GM19240 (cell line): Measurements from ENCODE around the gene C1QTNF12.

ENCODE experiments used
- DNase-seq: peaks from one replicate; pipeline ENCODE4 v3.0.0; 2011; ENCODE audit warnings: low spot score; ENCODE audit not compliant: insufficient read length

C1QTNF12 gene

GRCh38 chr1:1213345-1214265, 32.9 kb downstream of the C1QTNF12 start, which contains the start of gene TNFRSF4:
Gene TNFRSF4 (minus strand): TSS chr1:1214153. CDS start chr1:1214127, 26 bp downstream.
- no peak for DNase-seq

DNA sequence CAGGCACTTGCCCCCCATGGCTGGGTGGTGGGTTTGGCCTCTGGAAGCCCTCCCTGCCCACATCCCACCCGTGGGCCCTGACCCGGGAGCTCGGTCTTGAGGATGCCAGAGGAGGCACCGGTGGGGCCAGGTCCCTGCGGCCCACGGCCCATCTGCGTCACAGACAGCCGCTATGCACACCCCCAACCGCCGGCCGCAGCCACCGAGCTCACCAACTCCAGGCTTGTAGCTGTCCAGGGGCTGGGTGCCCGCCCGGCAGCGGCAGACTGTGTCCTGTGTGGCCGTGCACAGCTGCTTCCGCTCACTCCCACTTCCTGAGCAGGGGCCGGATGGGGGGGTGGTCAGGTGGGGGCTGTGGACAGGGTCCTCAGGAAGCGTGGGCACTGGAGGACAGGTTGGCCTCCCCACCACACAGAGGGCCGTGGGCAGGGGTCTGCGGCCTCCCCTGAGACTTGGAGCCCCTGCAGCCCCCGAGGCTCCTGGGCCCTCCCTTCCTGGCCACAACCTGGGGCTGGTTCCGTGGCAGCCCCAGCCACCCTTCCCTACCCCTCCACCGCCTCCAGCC, 33.7 kb downstream of the C1QTNF12 start:
- DNase-seq: no peak

DNA sequence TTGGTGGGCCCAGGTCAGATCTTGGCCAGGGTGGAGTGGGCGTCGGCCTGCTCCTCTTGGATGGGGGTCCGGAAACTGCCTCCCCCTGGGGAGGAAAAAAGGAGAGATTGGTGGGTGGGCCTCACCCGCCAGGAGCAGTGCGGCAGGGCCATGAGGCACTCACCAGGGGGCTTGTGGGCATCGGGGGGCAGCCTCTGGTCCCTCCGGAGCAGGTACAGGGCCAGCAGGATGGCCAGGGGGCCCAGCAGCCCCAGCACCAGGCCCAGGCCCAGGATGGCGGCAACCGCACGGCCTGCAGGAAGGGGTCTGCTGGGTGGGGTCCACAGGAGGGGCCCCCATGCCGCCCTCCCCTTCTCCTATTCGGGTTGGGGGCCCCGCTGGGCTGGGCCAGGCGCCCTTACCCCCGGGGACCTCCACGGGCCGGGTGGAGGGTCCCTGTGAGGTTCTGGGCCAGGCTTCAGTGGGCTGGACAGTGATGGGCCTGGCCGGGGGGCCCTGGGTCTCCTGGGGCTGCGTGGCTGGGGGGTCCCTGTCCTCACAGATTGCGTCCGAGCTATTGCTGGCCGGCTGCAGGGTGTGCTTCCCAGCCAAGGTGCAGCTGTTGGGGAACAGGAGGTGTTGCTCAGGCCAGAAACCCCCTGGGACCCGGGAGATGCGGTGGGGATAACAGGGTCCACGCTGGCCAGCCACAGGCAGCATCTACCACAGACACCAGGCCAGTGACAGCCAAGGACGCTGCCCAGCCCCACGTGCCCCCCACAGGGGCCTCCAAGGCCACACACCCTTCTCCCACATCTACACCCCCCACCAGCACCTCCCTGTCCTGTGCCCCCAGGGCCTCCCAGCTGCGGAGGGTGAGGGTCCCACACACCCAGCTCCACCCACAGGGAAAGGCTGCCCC, 34.7 kb downstream of the C1QTNF12 start:
- DNase-seq: no peak

GRCh38 chr1:1210726-1211540, 35.6 kb downstream of the C1QTNF12 start:
- DNase-seq: no peak

- DNase-seq: no peak
Observed at GRCh38 chr1:1208713-1209433, 37.6 kb downstream of the C1QTNF12 start.

DNA sequence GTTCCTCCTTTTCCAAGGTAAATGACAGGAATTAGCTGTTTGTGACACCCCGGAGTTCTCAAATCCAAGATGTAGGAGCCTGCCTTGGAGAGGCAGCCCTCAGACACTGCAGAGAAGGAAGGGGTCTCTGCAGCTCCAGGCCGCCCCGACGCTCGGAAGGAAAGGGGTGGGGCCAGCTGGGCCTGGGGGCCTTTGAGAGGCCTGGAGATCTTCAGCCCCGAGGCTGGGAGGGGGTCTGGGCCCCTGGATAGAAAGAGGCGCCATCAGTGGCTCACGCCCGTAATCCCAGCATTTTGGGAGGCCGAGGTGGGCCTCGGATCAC, 39.0 kb downstream of the C1QTNF12 start:
- no peak for DNase-seq

DNA sequence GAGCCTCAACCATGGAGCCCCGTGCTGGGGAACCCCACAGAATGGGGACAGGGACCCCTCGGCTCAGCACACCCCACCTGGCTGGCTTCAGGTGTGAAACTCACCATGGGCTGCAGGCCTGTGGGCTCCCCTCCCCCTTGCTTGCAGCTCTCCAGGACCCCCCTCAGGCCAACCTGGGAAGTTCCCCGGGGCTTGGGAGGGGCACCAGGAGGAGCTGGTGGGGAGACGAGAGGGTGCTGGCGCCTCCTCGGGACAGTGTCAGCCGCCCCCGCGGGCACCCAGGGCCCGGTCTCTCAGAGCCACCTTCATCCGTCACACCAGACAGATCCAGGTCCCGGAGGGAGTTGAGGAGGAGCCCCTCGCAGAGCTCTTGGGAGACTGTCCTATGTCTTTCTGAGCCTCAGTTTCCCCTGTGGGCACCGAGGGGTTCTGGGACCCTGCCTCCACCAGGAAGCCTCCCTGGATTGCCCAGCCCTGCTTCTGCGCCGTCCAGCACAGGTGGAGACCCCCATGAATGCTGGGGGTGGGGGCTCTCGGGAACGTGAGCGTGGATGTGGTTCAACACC, 39.5 kb downstream of the C1QTNF12 start:
- no peak for DNase-seq

- no peak for DNase-seq
Observed at GRCh38 chr1:1206376-1206965, 40.1 kb downstream of the C1QTNF12 start, which contains the start of gene TNFRSF18. Gene TNFRSF18 (minus strand): TSS chr1:1206592. CDS start chr1:1206571, 21 bp downstream.

- no peak for DNase-seq
Observed at GRCh38 chr1:1205769-1206375, 40.6 kb downstream of the C1QTNF12 start.

DNA sequence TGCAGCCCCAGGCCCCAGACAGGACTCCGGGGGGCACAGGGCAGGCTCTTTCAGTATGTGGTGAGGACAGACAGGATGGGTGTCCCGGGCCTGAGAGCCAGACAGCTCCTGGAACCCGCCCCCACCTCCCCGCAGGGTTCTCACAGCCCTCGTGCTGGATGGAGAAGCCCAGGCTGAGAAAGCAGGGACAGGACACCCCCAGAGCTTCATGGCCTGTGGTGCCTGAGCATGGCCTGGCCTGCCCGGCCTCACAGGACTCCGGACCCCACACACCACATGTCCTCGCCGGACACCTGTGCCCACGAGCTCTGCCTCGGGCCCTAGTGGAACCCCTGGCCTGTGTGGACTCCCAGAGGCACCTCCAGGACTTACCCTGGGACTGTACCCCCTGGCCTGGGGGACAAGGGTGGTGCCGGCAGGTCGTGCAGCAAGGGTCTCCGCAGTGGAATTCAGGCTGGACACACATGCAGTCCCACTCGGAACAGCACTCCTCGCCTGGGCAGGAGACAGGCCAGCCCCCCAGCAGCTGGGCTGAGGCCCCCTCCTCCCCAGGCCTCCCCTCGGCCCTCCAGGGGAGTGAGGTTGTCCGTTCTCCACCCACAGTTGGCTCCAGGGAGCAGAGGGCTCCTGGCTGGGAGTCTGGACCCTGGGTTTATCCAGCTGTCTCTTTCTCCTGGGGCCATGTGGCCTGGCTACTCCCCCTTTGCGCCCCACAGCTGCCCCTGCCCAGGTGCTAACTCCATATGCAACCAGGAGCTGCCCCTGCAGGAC, 41.3 kb downstream of the C1QTNF12 start:
- no peak for DNase-seq

GRCh38 chr1:1204425-1204920, 42.0 kb downstream of the C1QTNF12 start:
- no peak for DNase-seq

DNA sequence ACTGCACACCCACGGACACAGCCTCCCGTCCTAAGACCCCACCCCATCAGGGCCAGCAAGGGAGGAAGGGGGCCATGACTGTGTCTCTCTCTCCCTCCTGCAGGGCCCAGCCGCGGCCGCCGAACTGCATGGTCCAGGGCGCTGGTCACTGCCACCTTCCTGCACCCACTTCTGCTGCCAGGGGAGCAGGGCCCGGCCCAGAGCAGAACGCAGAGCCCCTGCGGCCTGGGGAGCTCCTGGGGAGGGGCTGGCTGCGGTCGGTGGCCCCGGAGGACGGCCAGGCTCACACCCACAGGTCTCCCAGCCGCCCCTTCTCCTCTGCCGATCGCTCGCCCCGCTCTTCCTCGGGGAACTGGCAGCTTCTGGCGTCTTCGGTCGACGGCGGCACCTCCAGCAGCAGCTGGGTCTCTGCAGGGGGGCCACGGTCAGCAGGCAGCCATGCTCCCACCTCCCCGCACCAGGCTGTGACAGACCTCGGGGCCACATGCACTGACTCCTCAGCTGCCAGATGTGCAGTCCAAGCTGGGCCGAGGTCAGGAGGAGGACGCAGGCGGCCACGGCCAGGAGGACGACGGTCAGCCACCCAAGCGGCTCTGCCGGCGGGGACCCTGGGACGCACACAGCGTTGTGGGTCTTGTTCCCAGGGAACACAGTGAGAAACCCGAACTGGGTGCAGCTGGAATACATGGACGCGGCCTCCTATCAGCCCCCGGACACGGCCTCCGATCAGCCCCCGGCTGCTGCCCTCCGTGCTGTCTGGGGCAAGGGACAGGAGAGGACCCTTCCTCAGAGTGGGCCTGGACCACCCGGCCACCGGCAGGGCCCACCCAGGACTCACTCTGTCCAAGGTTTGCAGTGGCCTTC, 42.7 kb downstream of the C1QTNF12 start:
- no peak for DNase-seq

- no peak for DNase-seq
Observed at GRCh38 chr1:1202831-1203560, 43.5 kb downstream of the C1QTNF12 start.

- no peak for DNase-seq
Observed at GRCh38 chr1:1200876-1201810, 45.4 kb downstream of the C1QTNF12 start.
